ENCODE data around the gene SUPT3H. TPM values are rescaled to one million over a fixed set of nuclear protein-coding genes. Genes with fewer than 3 reads are reported as not detected.

Gene SUPT3H
- total RNA-seq, 2 experiments from 2014 or later, result 13.6 to 14.4 TPM

DNA sequence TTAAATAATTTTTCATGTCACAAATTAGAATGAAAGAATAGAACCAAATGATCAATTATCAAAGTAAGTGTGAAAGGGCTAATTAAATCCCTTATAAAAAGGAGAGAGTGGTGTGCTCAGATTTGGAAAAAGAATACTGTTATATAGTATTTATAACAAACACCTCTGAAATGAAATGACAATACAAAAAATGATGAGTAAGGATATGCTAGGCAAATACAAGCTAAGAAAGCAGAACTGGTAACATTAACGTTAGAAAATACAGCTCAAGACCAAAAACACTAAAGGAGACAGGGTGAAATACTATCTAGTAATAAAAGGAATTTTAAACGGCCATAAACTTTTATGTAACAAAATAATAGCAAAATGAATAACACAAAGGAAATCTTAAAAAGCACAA is 373.8 kb downstream of the SUPT3H start:
- H3K4me1 Mint-ChIP-seq, result peaks cover 30% of the 10 kb centered on the region
- H3K36me3 Mint-ChIP-seq, result peaks cover 19% of the 10 kb centered on the region
- H3K27me3 Mint-ChIP-seq, result no peaks in the 10 kb centered on the region
- H3K27ac Mint-ChIP-seq, result no peak overlapping the region
- DNase-seq, result no peak
- H3K9me3 Mint-ChIP-seq, result peaks cover 12% of the 10 kb centered on the region
- H3K4me3 Mint-ChIP-seq, result no peak overlapping the region

GRCh38 chr6:45003387-45003786 is 374.3 kb downstream of the SUPT3H start:
- Mint-ChIP-seq H3K36me3 (peaks cover 20% of the 10 kb centered on the region), H3K4me3 (no peak overlapping the region), H3K27me3 (no peaks in the 10 kb centered on the region), H3K9me3 (peaks cover 11% of the 10 kb centered on the region), H3K27ac (no peak overlapping the region), H3K4me1 (peaks cover 30% of the 10 kb centered on the region)
- no peak for DNase-seq

- Mint-ChIP-seq H3K27me3 (no peaks in the 10 kb centered on the region), H3K4me3 (no peak overlapping the region), H3K27ac (peak overlapping the region; percentile 83), H3K9me3 (peaks cover 11% of the 10 kb centered on the region), H3K36me3 (peaks cover 18% of the 10 kb centered on the region), H3K4me1 (peaks cover 30% of the 10 kb centered on the region)
- no peak for DNase-seq
Measured at GRCh38 chr6:45002390-45003105, 375.2 kb downstream of the SUPT3H start.

- no peaks in the 10 kb centered on the region for H3K27me3 Mint-ChIP-seq
- peaks cover 6% of the 10 kb centered on the region for H3K9me3 Mint-ChIP-seq
- H3K36me3 Mint-ChIP-seq, result peaks cover 14% of the 10 kb centered on the region
- H3K4me3 Mint-ChIP-seq, result no peak overlapping the region
- no peak for DNase-seq
- H3K27ac Mint-ChIP-seq, result peak overlapping the region; percentile 83
- peaks cover 30% of the 10 kb centered on the region for H3K4me1 Mint-ChIP-seq
Measured at GRCh38 chr6:45001663-45002062, 376.1 kb downstream of the SUPT3H start.

DNA sequence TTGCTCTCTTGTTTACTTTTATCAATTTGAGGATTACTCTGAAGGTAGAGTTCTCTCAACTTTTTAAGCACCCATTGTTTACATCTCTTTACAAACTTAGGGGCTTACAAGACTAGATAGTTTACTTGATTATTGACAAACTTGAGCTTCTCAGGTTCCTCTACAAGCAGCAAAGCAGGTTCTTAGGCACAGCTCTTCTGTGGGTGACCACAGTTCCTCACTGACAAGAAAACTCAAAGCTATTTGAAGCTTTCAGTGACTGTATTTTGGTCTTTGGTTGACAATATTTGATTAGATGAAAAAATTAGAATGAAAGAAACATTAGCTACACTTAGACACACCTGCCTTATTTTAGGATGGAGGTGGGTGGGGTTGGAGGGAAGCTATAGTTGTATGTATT is 376.9 kb downstream of the SUPT3H start:
- Mint-ChIP-seq H3K9me3 (peaks cover 4% of the 10 kb centered on the region), H3K4me3 (no peak overlapping the region), H3K36me3 (peaks cover 13% of the 10 kb centered on the region), H3K27ac (no peak overlapping the region), H3K4me1 (peaks cover 30% of the 10 kb centered on the region), H3K27me3 (no peaks in the 10 kb centered on the region)
- DNase-seq, result no peak

DNA sequence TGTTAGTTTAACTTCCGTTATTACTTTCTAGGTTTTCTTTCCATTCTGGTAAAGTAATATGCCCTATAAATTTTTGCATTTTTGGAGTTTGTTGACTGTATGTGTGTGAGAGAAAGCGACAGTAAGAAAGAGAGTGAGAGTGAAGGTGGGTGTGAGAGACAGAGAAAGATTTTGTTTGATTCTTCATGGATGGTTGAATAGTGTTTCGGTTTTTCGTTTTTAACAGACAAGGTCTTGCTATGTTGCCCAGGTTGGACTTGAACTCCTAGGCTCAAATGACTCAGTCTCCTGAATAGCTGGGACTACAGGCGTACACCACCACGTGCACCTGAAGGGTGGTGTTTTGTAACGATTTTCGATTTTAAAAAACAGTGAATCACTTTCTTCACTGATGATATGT is 378.7 kb downstream of the SUPT3H start:
- peaks cover 35% of the 10 kb centered on the region for H3K4me1 Mint-ChIP-seq
- no peak for DNase-seq
- peaks cover 4% of the 10 kb centered on the region for H3K9me3 Mint-ChIP-seq
- no peak overlapping the region for H3K27ac Mint-ChIP-seq
- no peak overlapping the region for H3K4me3 Mint-ChIP-seq
- H3K36me3 Mint-ChIP-seq, result peaks cover 11% of the 10 kb centered on the region
- no peaks in the 10 kb centered on the region for H3K27me3 Mint-ChIP-seq

GRCh38 chr6:44995486-44996132 is 382.1 kb downstream of the SUPT3H start:
- DNase-seq, result no peak
- H3K27ac Mint-ChIP-seq, result no peak overlapping the region
- peaks cover 14% of the 10 kb centered on the region for H3K4me1 Mint-ChIP-seq
- H3K27me3 Mint-ChIP-seq, result no peaks in the 10 kb centered on the region
- H3K4me3 Mint-ChIP-seq, result no peak overlapping the region
- H3K36me3 Mint-ChIP-seq, result peaks cover 13% of the 10 kb centered on the region
- peaks cover 4% of the 10 kb centered on the region for H3K9me3 Mint-ChIP-seq

DNA sequence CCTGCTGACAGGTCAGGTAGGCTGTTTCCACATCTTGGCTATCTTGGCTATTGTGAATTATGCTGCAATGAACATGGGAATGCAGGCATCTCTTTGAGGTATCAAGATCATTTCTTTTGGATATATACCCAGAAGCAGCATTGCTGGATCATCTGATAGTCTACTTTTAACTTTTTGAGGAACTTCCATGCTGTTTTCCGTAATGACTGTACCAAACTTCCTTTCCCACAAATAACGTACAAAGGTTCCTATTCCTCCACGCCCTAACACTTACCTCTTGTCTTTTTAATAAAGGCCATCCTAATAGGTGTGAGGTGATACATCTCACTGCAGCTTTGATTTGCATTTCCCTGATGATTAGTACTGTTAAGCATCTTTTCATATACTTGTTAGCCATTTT is 388.3 kb downstream of the SUPT3H start:
- peaks cover 3% of the 10 kb centered on the region for H3K9me3 Mint-ChIP-seq
- no peak overlapping the region for H3K27ac Mint-ChIP-seq

DNA sequence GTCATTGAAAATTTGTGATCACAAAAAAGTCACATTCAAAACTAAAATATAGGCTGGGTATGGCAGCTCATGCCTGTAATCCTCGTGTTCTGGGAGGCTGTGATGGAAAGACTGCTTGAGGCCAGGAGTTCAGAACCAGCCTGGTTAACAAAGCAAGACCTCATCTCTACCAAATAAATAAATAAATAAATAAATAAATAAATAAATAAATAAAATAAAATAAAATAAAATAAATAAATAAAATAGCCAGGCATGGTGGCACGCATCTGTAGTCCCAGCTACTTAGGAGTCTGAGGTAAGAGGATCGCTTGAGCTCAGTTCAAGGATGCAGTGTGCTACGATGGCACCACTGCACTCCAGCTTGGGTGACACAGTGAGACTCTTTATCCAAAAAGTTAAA is 392.7 kb downstream of the SUPT3H start:
- Mint-ChIP-seq H3K27ac (no peak overlapping the region), H3K9me3 (peaks cover 5% of the 10 kb centered on the region)

More for the DNA sequence above, 388.3 kb downstream of the SUPT3H start:
- H3K4me1 Mint-ChIP-seq, result peaks cover 13% of the 10 kb centered on the region
- H3K4me3 Mint-ChIP-seq, result no peak overlapping the region
- DNase-seq, result no peak
- no peaks in the 10 kb centered on the region for H3K27me3 Mint-ChIP-seq
- peaks cover 23% of the 10 kb centered on the region for H3K36me3 Mint-ChIP-seq

DNA sequence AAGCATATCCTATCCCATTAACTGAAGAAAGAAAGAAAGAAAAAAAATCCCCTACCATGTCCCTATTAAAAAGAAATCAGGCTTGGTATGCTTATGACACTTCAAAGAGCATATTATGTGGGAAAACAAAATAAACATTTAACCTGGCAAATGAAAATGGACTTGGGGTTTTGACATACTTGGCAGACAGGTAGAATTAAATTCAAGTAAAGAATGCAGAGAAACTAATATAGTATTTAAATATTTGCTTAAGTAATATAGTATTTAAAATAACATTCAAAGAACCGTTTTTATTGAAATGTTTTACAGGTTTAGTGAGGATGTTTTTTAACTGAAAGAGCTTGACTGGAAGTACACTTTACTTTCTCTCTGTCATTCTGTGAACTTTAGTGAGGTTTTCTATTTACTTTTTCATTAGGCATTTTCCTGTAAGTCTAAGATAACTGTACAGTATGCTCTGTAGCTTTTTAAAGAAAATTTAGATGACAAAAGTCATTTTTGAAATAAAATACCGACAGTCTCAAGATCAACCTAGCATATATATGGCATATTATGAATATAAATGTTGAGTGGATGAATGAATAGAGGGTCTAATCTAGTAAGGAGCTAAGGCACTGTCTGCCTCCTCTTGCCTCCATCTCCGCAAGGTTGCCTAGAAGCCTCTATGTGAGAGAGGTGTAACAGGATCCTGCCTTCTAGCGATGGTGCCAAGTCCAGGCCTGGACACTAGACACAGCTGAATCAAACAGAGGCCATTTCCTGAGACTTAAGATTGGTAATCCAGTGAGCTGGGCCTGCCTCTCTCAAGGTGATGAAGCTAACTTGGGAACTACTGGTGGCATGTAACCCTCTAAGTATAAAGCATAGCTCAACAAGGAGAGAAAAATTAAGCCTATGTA is 394.0 kb downstream of the SUPT3H start:
- peaks cover 38% of the 10 kb centered on the region for H3K36me3 Mint-ChIP-seq
- H3K9me3 Mint-ChIP-seq, result peaks cover 10% of the 10 kb centered on the region
- no peak overlapping the region for H3K27ac Mint-ChIP-seq

More for the DNA sequence above, 392.7 kb downstream of the SUPT3H start:
- H3K4me3 Mint-ChIP-seq, result no peak overlapping the region
- peaks cover 35% of the 10 kb centered on the region for H3K4me1 Mint-ChIP-seq
- no peaks in the 10 kb centered on the region for H3K27me3 Mint-ChIP-seq
- DNase-seq, result no peak
- H3K36me3 Mint-ChIP-seq, result peaks cover 33% of the 10 kb centered on the region

GRCh38 chr6:44980841-44981240 is 396.9 kb downstream of the SUPT3H start:
- H3K4me1 Mint-ChIP-seq, result peaks cover 58% of the 10 kb centered on the region
- no peak for DNase-seq
- H3K4me3 Mint-ChIP-seq, result no peak overlapping the region
- H3K36me3 Mint-ChIP-seq, result peaks cover 28% of the 10 kb centered on the region
- H3K27ac Mint-ChIP-seq, result no peak overlapping the region
- no peaks in the 10 kb centered on the region for H3K27me3 Mint-ChIP-seq
- peaks cover 14% of the 10 kb centered on the region for H3K9me3 Mint-ChIP-seq

More for the DNA sequence above, 394.0 kb downstream of the SUPT3H start:
- DNase-seq, result no peak
- H3K4me1 Mint-ChIP-seq, result peaks cover 46% of the 10 kb centered on the region
- no peaks in the 10 kb centered on the region for H3K27me3 Mint-ChIP-seq
- no peak overlapping the region for H3K4me3 Mint-ChIP-seq

DNA sequence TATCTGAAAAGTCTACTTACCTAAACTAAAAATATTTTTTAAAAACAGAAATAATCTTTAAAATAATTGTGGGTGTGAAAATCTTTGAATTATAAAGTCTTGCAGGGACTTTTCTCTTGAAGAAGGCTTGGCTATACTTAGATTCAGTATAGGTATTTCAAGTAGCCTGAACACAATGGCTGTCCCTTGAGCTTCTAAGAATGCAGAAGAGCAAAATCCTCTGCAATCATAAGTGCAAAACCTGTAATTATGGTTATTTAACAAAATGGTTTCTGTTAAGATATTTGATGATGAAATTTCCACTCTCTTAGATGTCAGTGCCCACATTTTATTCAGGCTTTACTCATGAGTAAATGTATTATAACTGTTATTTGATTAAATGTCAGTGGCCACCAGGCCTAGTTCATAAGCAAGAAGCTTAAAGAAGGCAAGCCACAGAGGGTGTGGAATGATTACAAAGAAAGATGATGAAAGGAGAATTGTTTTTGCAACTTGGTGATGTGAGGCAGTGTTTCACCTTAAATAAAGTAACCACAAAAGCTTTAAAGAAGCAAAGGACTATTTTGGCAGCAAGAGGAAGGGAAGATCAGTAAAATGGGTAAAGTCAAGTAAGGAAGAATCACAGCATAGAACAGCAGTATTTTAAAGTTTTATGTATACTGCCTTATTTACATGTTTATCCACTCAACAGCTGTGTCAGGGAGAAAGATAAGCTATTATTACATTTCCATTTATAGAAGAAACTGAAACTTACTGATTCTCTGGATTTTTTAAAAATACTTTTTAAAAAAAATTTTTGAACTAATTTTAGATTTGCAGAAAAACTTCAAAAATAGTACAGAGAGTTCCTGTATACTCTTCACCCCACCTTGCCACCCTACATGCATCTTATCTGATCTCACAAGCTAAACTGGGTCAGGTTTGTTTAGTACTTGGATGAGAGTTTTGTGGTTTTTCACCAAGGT is 400.8 kb downstream of the SUPT3H start:
- Mint-ChIP-seq H3K4me1 (peaks cover 57% of the 10 kb centered on the region), H3K9me3 (peaks cover 27% of the 10 kb centered on the region), H3K27me3 (no peaks in the 10 kb centered on the region), H3K27ac (peak overlapping the region; percentile 92), H3K36me3 (peaks cover 55% of the 10 kb centered on the region), H3K4me3 (peak overlapping the region; percentile 3)
- no peak for DNase-seq

DNA sequence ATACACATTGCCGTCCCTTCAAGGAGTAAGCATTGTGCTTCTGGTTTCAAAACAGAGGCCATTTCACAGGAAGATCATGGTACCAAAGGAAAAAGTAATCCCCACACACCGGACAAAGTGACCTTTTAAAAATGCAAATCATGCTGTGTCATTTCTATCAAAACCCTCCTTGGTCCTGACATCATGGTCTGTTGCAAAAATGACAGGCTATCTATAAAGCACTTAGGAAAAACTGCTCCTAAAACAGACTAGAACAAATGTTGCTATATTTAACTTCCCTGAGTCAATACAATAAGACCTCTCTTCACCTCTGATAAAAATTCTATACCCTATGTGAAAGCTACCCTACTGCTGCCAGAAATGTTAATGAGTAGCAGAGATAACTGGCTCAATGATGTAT is 403.2 kb downstream of the SUPT3H start:
- Mint-ChIP-seq H3K9me3 (peaks cover 25% of the 10 kb centered on the region), H3K36me3 (peaks cover 48% of the 10 kb centered on the region), H3K27ac (peak overlapping the region; percentile 23), H3K4me3 (no peak overlapping the region), H3K27me3 (no peaks in the 10 kb centered on the region), H3K4me1 (peaks cover 41% of the 10 kb centered on the region)
- no peak for DNase-seq

DNA sequence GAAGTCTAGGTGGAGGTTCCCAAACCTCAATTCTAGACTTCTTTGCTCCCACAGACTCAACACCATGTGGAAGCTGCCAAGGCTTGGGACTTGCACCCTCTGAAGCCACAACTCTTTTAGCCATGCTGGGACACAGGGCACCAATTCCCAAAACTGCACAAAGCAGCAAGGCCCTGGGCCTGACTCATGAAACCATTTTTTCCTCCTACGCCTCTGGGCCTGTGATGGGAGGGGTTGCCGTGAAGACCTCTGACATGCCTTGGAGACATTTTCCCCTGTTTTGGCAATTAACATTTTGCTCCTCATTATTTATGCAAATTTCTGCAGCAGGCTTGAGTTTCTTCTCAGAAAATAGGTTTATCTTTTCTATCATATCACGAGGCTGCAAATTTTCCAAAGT is 405.0 kb downstream of the SUPT3H start:
- Mint-ChIP-seq H3K36me3 (peaks cover 50% of the 10 kb centered on the region), H3K9me3 (peaks cover 20% of the 10 kb centered on the region), H3K4me3 (no peak overlapping the region), H3K27ac (no peak overlapping the region), H3K4me1 (peaks cover 41% of the 10 kb centered on the region), H3K27me3 (no peaks in the 10 kb centered on the region)
- DNase-seq, result no peak

Data from activated naive CD8-positive, alpha-beta T cell treated with anti-CD3 and anti-CD28 coated beads for 36 hours (primary cell).